SK-N-SH (cell line): ENCODE measurements around the gene SFN. TPM values are rescaled to one million over a fixed set of nuclear protein-coding genes. Genes with fewer than 3 reads are reported as not detected.

Experiments used
- CTCF ChIA-PET: fragments of 300-600, 350-600 bp; formaldehyde crosslinking; extraction: SDS; loops from one replicate; lab custom pipeline; 2021; lab: Yijun Ruan, JAX
- POLR2A ChIA-PET: fragments of 350-600 bp; sonication (Branson Sonifier 250); formaldehyde crosslinking; extraction: SDS; loops from one replicate; lab custom pipeline; 2020; ENCODE audit warnings: antibody characterized with exemption, inconsistent platforms; lab: Yijun Ruan, JAX
- DNase-seq: peaks from one replicate; pipeline ENCODE4 v3.0.0; 2012
- H2AFZ ChIP-seq: fragments of 200-600 bp; sonication (generic); 2 replicates; pipeline ENCODE4 v1.8.1; 2016; ENCODE audit warnings: antibody characterized with exemption, mild to moderate bottlenecking, low read depth
- H3F3A ChIP-seq: fragments of 200-600 bp; sonication (generic); replicated peaks from 2 replicates; pipeline ENCODE3; 2016; ENCODE audit warnings: antibody characterized with exemption, mild to moderate bottlenecking; ENCODE audit not compliant: insufficient read depth
- H3K27ac ChIP-seq, 2 experiments: fragments of 200-500 bp in 1 of 2; fragments of 200-600 bp in 1 of 2; sonication (Bioruptor generic) in 1 of 2; sonication (generic), shearing (Covaris generic) in 1 of 2; 2 replicates each; pipeline versions ENCODE4 v1.5.1 to v1.6.1; 2014 to 2016; ENCODE audit warnings: low read depth in 2 of 2, inconsistent platforms in 1 of 2, low read length in 1 of 2, mild to moderate bottlenecking in 1 of 2, mixed read lengths in 1 of 2
- H3K27me3 ChIP-seq: fragments of 200-600 bp; sonication (generic), shearing (Covaris generic); 2 replicates; pipeline ENCODE4 v1.6.1; 2016; ENCODE audit warnings: mixed run types; ENCODE audit not compliant: insufficient read depth
- H3K36me3 ChIP-seq, 2 experiments: fragments of 200-500 bp in 1 of 2; fragments of 200-600 bp in 1 of 2; sonication (Bioruptor generic) in 1 of 2; sonication (generic) in 1 of 2; replicated peaks in 1 of 2; 2 replicates each; pipeline versions ENCODE3 to v1.5.1; 2014 to 2016; ENCODE audit warnings: low read length in 1 of 2, mild to moderate bottlenecking in 1 of 2; ENCODE audit not compliant: insufficient read depth in 2 of 2, control insufficient read depth in 1 of 2
- H3K4me1 ChIP-seq, 2 experiments: fragments of 200-500 bp in 1 of 2; fragments of 200-600 bp in 1 of 2; sonication (Bioruptor generic) in 1 of 2; sonication (generic), shearing (Covaris generic) in 1 of 2; 2 replicates each; pipeline versions ENCODE4 v1.5.1 to v1.6.1; 2014 to 2016; ENCODE audit warnings: low read depth in 1 of 2, low read length in 1 of 2, mixed run types in 1 of 2; ENCODE audit not compliant: insufficient read depth in 2 of 2, control insufficient read depth in 1 of 2
- H3K4me2 ChIP-seq: fragments of 200-600 bp; sonication (generic), shearing (Covaris generic); 2 replicates; pipeline ENCODE4 v1.6.1; 2017; ENCODE audit warnings: mixed run types
- H3K4me3 ChIP-seq, 2 experiments: fragments of 200-500 bp in 1 of 2; fragments of 200-600 bp in 1 of 2; sonication (Bioruptor generic) in 1 of 2; sonication (generic), shearing (Covaris generic) in 1 of 2; 2 replicates each; pipeline versions ENCODE4 v1.5.1 to v1.8.1; 2014 to 2016; ENCODE audit warnings: low read depth in 2 of 2, inconsistent platforms in 1 of 2, low read length in 1 of 2, mild to moderate bottlenecking in 1 of 2, mixed read lengths in 1 of 2, moderate library complexity in 1 of 2
- H3K79me2 ChIP-seq: fragments of 200-600 bp; sonication (generic); 2 replicates; pipeline ENCODE4 v1.8.1; 2017; ENCODE audit warnings: mild to moderate bottlenecking; ENCODE audit not compliant: insufficient read depth
- H3K9ac ChIP-seq: fragments of 200-600 bp; sonication (generic); 2 replicates; pipeline ENCODE4 v1.6.1; 2017; ENCODE audit warnings: mixed run types
- H3K9me2 ChIP-seq: fragments of 200-600 bp; sonication (generic); 2 replicates; pipeline ENCODE4 v1.6.1; 2017; ENCODE audit warnings: mixed run types
- H3K9me3 ChIP-seq: fragments of 200-600 bp; sonication (generic); 2 replicates; pipeline ENCODE4 v1.6.1; 2017; ENCODE audit warnings: mixed run types, mild to moderate bottlenecking, moderate library complexity
- H4K20me1 ChIP-seq: fragments of 200-600 bp; sonication (generic); 2 replicates; pipeline ENCODE4 v1.6.1; 2017; ENCODE audit warnings: mild to moderate bottlenecking, mixed run types; ENCODE audit not compliant: insufficient read depth
- ELF1 ChIP-seq: IDR thresholded peaks from 2 replicates; pipeline ENCODE4 v1.4.0; 2012
- FOSL2 ChIP-seq: IDR thresholded peaks from 2 replicates; pipeline ENCODE4 v1.4.0; 2012; ENCODE audit warnings: low read depth, mild to moderate bottlenecking, moderate library complexity, borderline replicate concordance
- FOXJ3 ChIP-seq: sonication (generic); formaldehyde crosslinking; IDR thresholded peaks from 2 replicates; pipeline ENCODE4 v1.5.1; 2020; ENCODE audit warnings: mild to moderate bottlenecking, missing genetic modification reagents
- GATA2 ChIP-seq: sonication (generic); formaldehyde crosslinking; IDR thresholded peaks from 2 replicates; pipeline ENCODE4 v1.5.0; 2020; ENCODE audit warnings: mild to moderate bottlenecking, missing genetic modification reagents
- MEF2A ChIP-seq: IDR thresholded peaks from 2 replicates; pipeline ENCODE4 v1.4.0; 2012; ENCODE audit warnings: low read depth, borderline replicate concordance
- NFIC ChIP-seq: IDR thresholded peaks from 2 replicates; pipeline ENCODE4 v1.4.0; 2012; ENCODE audit warnings: borderline replicate concordance
- POLR2AphosphoS5 ChIP-seq: IDR thresholded peaks from 2 replicates; pipeline ENCODE4 v1.6.1; 2012; ENCODE audit warnings: low read depth, low read length
- RAD21 ChIP-seq: IDR thresholded peaks from 2 replicates; pipeline ENCODE4 v1.6.1; 2012; ENCODE audit warnings: mild to moderate bottlenecking, low read length
- RFX5 ChIP-seq: IDR thresholded peaks from 2 replicates; pipeline ENCODE4 v1.6.1; 2012; ENCODE audit warnings: mild to moderate bottlenecking, improper control_type of control experiment, low read length
- RXRA ChIP-seq: IDR thresholded peaks from 2 replicates; pipeline ENCODE4 v1.4.0; 2012; ENCODE audit warnings: low read depth, mild to moderate bottlenecking, borderline replicate concordance
- WGBS: methylation state at CpG from one replicate; pipeline ENCODE4 v1.1.6; 2017; ENCODE audit warnings: low lambda C conversion rate; 5-methylcytosine and 5-hydroxymethylcytosine counted together
- polyA plus RNA-seq, 3 experiments: library from polyadenylated mRNA; depleted of rRNA; stranded (reverse); fragments of >200 nt; gene quantifications; 2 replicates each; pipeline ENCODE4 v1.2.3, GENCODE V29; 2012
- TF ChIP-seq, protein P1 (sequence below): fragments of 200-600 bp; sonication (generic); IDR thresholded peaks from 2 replicates; pipeline ENCODE4 v1.6.1; 2017; ENCODE audit warnings: antibody characterized with exemption, mild to moderate bottlenecking, moderate library complexity
- TF ChIP-seq, protein P2 (sequence below): IDR thresholded peaks from 2 replicates; pipeline ENCODE4; 2012
- TF ChIP-seq, protein P3 (sequence below): fragments of 150-350 bp; IDR thresholded peaks from 2 replicates; pipeline ENCODE4 v1.6.1; 2017; ENCODE audit warnings: antibody characterized with exemption, low read length, low read depth, borderline replicate concordance

SFN gene
- 0.18 and 0.23 TPM in 2 replicates for polyA plus RNA-seq (2012; rRNA removed)
- 0.03 and 0.06 TPM in 2 replicates for polyA plus RNA-seq (2012; cell fraction: cytosol; rRNA removed)
- polyA plus RNA-seq (2012; cell fraction: nucleus; rRNA removed): 1.1 and 1.3 TPM in 2 replicates

DNA sequence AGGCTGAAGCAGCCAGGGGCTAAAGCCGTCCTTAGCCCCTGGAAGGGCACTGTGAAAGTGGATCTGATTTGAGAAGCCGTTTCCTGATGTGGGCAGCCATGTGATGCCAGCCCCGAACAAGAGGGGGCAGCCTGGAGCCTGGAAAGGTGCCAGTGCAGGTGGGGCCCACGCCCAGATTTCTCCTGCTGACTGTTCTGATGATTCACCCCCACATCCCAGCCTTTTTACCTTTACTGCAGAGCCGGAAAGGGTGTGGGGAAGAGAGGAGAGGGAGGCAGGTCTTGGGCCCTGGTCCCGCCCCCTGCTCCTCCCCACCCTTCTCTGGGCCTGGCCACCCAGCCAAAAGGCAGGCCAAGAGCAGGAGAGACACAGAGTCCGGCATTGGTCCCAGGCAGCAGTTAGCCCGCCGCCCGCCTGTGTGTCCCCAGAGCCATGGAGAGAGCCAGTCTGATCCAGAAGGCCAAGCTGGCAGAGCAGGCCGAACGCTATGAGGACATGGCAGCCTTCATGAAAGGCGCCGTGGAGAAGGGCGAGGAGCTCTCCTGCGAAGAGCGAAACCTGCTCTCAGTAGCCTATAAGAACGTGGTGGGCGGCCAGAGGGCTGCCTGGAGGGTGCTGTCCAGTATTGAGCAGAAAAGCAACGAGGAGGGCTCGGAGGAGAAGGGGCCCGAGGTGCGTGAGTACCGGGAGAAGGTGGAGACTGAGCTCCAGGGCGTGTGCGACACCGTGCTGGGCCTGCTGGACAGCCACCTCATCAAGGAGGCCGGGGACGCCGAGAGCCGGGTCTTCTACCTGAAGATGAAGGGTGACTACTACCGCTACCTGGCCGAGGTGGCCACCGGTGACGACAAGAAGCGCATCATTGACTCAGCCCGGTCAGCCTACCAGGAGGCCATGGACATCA lies at the start of gene SFN:
SFN (plus strand) TSS at position 369 of the 904 bp plus-strand sequence; CDS start at position 433, 64 bp downstream.
- CTCF ChIA-PET: interaction anchor here (0.6 to 1.2 kb wide), 5 partner anchors 14 to 276 kb away, joined by 3 to 4 read pairs (median 3); no protein-coding TSS in a partner anchor
- POLR2A ChIA-PET: no interaction called here
- no peaks in the 10 kb centered on the region for H3K9me2 ChIP-seq
- H4K20me1 ChIP-seq: no peaks in the 10 kb centered on the region
- peaks cover 6 to 7% of the 10 kb centered on the region in 2 experiments; a peak in 2 of 4 replicates for H3K4me1 ChIP-seq
- no peak within 1 kb of the TSS for H3K27ac ChIP-seq
- TF ChIP-seq NFIC: peak; percentile 25; the same call in 1 of the 2 replicates
- TF ChIP-seq, protein P1, sequence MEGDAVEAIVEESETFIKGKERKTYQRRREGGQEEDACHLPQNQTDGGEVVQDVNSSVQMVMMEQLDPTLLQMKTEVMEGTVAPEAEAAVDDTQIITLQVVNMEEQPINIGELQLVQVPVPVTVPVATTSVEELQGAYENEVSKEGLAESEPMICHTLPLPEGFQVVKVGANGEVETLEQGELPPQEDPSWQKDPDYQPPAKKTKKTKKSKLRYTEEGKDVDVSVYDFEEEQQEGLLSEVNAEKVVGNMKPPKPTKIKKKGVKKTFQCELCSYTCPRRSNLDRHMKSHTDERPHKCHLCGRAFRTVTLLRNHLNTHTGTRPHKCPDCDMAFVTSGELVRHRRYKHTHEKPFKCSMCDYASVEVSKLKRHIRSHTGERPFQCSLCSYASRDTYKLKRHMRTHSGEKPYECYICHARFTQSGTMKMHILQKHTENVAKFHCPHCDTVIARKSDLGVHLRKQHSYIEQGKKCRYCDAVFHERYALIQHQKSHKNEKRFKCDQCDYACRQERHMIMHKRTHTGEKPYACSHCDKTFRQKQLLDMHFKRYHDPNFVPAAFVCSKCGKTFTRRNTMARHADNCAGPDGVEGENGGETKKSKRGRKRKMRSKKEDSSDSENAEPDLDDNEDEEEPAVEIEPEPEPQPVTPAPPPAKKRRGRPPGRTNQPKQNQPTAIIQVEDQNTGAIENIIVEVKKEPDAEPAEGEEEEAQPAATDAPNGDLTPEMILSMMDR: peak; percentile 41; the same call in 1 of the 2 replicates
- TF ChIP-seq, protein P2, sequence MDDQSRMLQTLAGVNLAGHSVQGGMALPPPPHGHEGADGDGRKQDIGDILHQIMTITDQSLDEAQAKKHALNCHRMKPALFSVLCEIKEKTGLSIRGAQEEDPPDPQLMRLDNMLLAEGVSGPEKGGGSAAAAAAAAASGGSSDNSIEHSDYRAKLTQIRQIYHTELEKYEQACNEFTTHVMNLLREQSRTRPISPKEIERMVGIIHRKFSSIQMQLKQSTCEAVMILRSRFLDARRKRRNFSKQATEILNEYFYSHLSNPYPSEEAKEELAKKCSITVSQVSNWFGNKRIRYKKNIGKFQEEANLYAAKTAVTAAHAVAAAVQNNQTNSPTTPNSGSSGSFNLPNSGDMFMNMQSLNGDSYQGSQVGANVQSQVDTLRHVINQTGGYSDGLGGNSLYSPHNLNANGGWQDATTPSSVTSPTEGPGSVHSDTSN: no peak
- H2AFZ ChIP-seq: 0 out of 2 replicates have a peak within 1 kb of the TSS, but pooled peaks have one; percentile 97
- no peak for DNase-seq
- H3K4me2 ChIP-seq: peak within 1 kb of the TSS; percentile 98; the same call in 1 of the 2 replicates
- 90% methylated on average over 29 of the region's 37 CpGs for WGBS
- H3K9me3 ChIP-seq: no peaks in the 10 kb centered on the region
- no peak within 1 kb of the TSS for H3K9ac ChIP-seq
- no peaks in the 10 kb centered on the region for H3K27me3 ChIP-seq
- H3K4me3 ChIP-seq: no peak within 1 kb of the TSS
- H3K36me3 ChIP-seq: no peaks in the 10 kb centered on the region
- no peaks in the 10 kb centered on the region for H3K79me2 ChIP-seq
- H3F3A ChIP-seq: peaks cover 13% of the 10 kb centered on the region

DNA sequence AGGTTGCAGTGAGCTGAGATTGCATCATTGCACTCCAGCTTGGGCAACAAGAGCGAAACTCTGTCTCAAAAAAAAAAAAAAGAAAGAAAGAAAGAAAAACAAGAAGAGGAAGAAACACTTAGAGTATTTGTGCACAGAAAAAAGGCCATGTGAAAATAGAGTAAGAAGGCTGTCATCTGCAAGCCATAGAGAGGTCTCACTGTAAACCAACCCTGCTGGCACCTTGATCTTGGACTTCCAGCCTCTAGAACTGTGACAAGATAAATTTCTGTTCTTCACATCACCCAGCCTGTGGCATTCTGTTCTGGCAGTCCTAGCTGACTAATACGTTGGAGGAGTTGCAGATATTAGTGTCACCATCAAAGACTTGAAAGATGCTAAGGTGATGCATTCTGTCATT lies 48.6 kb upstream of the SFN start:
- no peaks in the 10 kb centered on the region for H3K9me2 ChIP-seq
- no peaks in the 10 kb centered on the region for H3K9me3 ChIP-seq
- no peaks in the 10 kb centered on the region for H3K27me3 ChIP-seq
- ChIA-PET POLR2A (no interaction called here), CTCF (interaction anchor here (1.0 kb wide), 1 partner anchor 212 kb away, joined by 3 read pairs; no protein-coding TSS in a partner anchor)
- no peak overlapping the region for H3K9ac ChIP-seq
- WGBS: 77% methylated on average over 2 of the region's 2 CpGs
- H3K4me3 ChIP-seq: no peak overlapping the region
- no peak overlapping the region for H2AFZ ChIP-seq
- no peak for DNase-seq
- no peak overlapping the region for H3K4me2 ChIP-seq
- no peaks in the 10 kb centered on the region for H4K20me1 ChIP-seq
- no peaks in the 10 kb centered on the region for H3K4me1 ChIP-seq
- H3K79me2 ChIP-seq: no peaks in the 10 kb centered on the region
- H3K27ac ChIP-seq: no peak overlapping the region
- TF ChIP-seq FOSL2 (no peak), GATA2 (CRISPR knock-in tag) (no peak), RXRA (no peak), MEF2A (no peak), FOXJ3 (CRISPR knock-in tag) (no peak), POLR2AphosphoS5 (no peak), RFX5 (no peak), ELF1 (no peak), RAD21 (no peak), NFIC (no peak)
- TF ChIP-seq, protein P2: no peak
- TF ChIP-seq, protein P3, sequence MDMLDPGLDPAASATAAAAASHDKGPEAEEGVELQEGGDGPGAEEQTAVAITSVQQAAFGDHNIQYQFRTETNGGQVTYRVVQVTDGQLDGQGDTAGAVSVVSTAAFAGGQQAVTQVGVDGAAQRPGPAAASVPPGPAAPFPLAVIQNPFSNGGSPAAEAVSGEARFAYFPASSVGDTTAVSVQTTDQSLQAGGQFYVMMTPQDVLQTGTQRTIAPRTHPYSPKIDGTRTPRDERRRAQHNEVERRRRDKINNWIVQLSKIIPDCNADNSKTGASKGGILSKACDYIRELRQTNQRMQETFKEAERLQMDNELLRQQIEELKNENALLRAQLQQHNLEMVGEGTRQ: no peak
- H3F3A ChIP-seq: no peaks in the 10 kb centered on the region
- no peaks in the 10 kb centered on the region for H3K36me3 ChIP-seq
